Endometrial microvascular endothelial cells (primary cell): ENCODE measurements around the gene IKBKG. TPM values are rescaled to one million over a fixed set of nuclear protein-coding genes. Genes with fewer than 3 reads are reported as not detected.
"Not testable (repeated sequence)": the region's sequence is repeated elsewhere in the genome, so short reads cannot be mapped to it uniquely, and the experiment has no call there.

Source experiments
- in situ Hi-C: cut with HindIII; loops from 2 replicates; pipeline ENCODE4 v1.10.0; 2017; ENCODE audit warnings: low sequenced_read_pairs, low pct_unique_long_range_greater_than_20kb; ENCODE audit errors: inconsistent ontology term
- total RNA-seq: library from RNA; depleted of rRNA; stranded (reverse); fragments of >200 nt; gene quantifications from one replicate; pipeline ENCODE4 v1.2.3, GENCODE V29; 2015; ENCODE audit errors: inconsistent ontology term

Gene IKBKG, protein sequence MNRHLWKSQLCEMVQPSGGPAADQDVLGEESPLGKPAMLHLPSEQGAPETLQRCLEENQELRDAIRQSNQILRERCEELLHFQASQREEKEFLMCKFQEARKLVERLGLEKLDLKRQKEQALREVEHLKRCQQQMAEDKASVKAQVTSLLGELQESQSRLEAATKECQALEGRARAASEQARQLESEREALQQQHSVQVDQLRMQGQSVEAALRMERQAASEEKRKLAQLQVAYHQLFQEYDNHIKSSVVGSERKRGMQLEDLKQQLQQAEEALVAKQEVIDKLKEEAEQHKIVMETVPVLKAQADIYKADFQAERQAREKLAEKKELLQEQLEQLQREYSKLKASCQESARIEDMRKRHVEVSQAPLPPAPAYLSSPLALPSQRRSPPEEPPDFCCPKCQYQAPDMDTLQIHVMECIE
- 27.7 TPM for total RNA-seq

DNA sequence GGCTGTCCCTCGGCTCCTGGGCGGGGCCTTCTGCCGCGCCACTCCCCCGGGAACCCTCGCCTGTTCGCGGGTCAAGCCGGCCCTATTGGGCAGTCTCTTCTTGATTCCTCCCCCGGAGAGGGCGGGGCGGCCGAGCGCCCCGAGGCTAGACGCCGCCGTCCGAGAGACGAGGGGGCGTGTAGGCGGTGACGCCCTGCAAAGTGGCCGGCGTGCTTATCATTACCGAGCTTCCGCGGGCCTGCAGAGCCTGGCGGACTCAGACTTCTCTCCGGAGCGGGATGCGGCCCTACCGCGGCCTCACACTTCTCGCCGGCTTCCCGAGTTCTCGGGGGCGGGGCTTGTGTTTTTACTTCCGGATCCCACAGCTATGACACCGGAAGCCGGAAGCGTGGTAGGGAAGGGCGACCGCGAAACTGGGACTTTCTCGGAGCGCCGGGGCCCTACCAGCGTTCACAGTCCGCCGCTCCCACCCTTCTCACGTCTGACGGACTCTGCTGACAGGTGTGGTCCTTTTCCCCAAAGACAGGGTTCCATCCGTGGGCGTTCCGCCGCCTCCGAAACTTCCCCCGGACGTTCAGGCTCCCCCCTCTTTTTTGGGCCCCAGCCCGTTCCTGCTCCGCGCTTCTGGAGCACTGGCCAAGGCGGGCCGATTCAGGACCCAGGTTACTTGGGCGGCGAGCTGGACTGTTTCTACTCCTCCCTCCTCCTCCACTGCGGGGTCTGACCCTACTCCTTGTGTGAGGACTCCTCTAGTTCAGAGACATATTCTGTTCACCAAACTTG lies at the start of gene IKBKG:
IKBKG (plus strand) TSS at position 376 of the 783 bp plus-strand sequence. CDS start 4,383 bp downstream, outside the sequence.
- in situ Hi-C loops: no loop called here

DNA sequence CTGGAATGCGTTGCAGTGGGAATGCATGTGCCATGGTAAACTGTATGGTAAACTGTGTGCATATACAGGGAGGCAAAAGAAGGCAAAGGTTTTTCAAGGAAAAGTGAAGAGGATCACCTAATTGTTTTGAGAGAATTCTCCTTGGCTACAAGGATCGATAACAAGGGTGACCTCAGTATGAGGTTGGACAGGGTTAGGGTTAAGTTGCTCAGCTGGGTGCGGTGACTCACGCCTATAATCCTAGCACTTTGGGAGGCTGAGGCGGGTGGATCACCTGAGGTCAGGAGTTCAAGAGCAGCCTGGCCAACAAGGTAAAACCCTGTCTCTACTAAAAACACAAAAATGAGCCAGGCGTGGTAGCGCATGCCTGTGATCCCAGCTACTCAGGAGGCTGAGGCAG lies 46.0 kb upstream of the IKBKG start:
- in situ Hi-C loops: not testable (repeated sequence)

DNA sequence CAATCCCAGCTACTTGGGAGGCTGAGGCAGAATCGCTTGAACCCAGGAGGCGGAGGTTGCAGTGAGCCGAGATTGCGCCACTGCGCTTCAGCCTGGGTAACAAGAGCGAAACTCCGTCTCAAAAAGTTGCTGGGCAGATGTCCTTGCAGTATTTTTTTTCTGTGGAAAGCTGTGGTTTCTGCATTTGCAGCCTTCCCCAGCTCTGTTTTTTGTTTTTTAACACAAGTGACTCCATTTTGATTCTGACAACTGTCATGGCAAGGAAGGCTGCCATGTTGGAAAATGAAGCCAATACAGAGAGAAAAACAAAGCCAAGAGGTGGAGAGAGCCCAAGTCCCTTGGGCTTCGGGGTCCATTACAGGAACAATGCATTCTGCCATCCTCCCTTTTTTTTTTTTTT lies 45.3 kb upstream of the IKBKG start:
- in situ Hi-C loops: no loop called here

DNA sequence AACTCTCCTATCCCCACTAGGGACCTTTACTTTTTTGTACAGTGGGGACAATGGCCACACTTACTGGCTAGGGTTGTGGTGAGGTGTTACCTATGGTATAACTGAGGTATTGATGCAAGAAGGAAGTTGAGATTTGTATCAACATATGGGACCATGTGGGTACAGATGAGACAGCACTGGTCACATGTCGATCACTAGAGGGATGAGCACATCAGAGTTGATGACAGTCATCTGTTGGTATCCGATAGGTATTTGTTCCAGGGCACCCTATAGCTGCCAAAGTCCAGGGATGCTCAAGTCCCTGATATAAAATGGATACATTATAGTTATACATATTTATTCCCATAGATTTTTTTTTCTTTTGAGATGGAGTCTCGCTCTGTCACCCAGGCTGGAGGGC lies 44.4 kb upstream of the IKBKG start:
- in situ Hi-C loops: no loop called here

GRCh38 chrX:154505734-154506133 lies 41.7 kb upstream of the IKBKG start:
- in situ Hi-C loops: no loop called here

GRCh38 chrX:154506483-154507332 lies 40.7 kb upstream of the IKBKG start:
- in situ Hi-C loops: no loop called here

GRCh38 chrX:154507673-154508383 lies 39.6 kb upstream of the IKBKG start:
- in situ Hi-C loops: no loop called here

DNA sequence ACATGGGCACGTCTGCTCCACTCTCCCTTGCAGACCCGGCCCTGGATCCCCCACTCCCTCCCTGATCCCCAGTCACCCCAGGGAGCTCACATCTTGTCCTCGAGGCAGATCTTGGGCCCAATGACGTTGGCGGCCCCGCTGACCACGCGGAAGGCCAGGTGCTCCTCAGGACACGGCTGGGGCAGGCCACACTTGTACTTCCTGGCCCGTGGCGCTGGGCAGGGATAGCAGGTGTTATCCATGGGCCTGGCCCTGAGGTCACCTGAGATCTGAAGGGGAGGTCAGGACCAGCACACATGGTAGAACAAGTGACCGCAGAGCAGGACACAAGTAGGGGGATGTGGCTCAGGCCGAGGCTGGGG lies 39.1 kb upstream of the IKBKG start:
- in situ Hi-C loops: no loop called here

GRCh38 chrX:154509455-154509854 lies 38.0 kb upstream of the IKBKG start:
- in situ Hi-C loops: no loop called here

DNA sequence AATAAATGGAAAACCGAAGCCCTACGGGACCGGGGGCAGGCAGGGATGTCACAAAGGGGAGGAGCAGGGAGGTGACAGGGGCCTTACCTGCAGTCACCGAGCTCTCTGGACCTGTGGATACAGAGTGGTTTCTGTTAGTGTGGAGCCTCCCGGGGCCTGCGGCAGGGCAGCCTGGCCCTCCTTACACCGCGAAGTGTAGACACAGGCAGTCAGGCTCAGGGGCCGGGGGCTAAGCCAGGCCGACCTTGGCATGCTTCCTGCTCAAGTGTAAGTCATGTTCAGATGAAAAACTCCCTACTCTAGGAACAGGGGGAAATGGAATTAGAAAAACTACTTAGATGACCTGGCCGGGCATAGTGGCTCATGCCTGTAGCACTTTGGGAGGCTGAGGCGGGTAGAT lies 35.7 kb upstream of the IKBKG start:
- in situ Hi-C loops: no loop called here

DNA sequence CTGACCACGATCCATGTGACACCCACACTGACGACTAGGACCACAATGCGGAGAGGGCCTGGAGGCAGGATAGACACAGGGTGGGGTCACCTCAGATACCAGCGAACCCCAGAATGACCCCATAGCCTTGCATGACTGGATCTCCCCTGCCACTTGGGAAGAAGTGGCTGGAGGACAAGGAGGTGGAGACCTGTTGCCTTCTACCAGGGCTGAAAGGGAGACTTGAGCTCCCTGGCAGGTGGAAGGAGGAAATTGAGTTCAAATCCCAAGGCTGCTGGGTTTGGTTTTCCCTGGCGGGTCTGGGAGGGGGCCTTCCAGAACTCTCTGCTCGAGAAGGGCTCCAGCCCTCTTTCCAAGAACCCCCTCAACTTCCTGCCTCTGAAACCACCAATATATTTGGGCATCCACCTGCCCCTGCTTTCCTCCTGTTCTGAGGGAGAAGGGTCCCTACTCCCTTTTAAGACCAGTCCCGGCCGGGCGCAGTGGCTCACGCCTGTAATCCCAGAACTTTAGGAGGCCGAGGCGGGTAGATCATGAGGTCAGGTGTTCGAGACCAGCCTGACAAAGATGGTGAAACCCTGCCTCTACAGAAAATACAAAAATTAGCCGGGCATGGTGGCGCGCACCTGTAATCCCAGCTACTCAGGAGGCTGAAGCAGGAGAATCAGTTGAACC lies 34.4 kb upstream of the IKBKG start:
- in situ Hi-C loops: no loop called here

DNA sequence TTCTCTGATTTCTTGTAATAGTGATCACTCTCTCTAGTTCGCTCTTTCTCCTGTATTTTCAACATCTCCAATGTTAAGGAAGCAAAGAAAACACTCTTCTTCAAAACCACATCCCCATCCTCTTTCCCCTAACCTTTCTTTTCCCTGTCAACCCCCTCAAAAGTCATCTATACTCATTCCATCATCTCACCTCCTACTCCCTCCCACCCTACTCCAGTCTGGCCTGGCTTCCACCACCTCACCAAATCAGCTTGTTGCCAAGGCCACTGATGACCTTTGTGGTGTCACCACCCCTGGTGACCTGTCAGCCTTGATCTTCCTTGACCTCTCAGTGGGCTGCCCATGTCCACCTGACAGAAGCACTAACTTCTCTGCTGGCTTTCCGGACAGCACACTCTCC lies 33.7 kb upstream of the IKBKG start:
- in situ Hi-C loops: no loop called here

- in situ Hi-C loops: no loop called here
These were observed 32.1 kb upstream of the IKBKG start for GRCh38 chrX:154515090-154515965.

- in situ Hi-C loops: no loop called here
These were observed 31.3 kb upstream of the IKBKG start, which contains the start of gene FAM3A for GRCh38 chrX:154515966-154516655. FAM3A (minus strand) TSS chrX:154516232; CDS start chrX:154515772, 460 bp downstream.

GRCh38 chrX:154516656-154517100 lies 30.7 kb upstream of the IKBKG start:
- in situ Hi-C loops: no loop called here

- in situ Hi-C loops: no loop called here
These were observed 30.2 kb upstream of the IKBKG start for GRCh38 chrX:154517101-154517781.
